ENCODE results near the gene NCKIPSD.

Gene NCKIPSD

GRCh38 chr3:48651771-48652170 lies 33.9 kb downstream of the NCKIPSD start:
- in situ Hi-C loops (cut with HindIII; ENCODE audit: low sequenced_read_pairs) = no loop called here

GRCh38 chr3:48650723-48651122 lies 35.0 kb downstream of the NCKIPSD start:
- in situ Hi-C loops (cut with HindIII; ENCODE audit: low sequenced_read_pairs) = no loop called here

GRCh38 chr3:48648188-48648850 lies 37.4 kb downstream of the NCKIPSD start:
- in situ Hi-C loops (cut with HindIII; ENCODE audit: low sequenced_read_pairs) = no loop called here

- in situ Hi-C loops (cut with HindIII; ENCODE audit: low sequenced_read_pairs) = no loop called here
Measured at GRCh38 chr3:48647714-48648113, 38.0 kb downstream of the NCKIPSD start.

- in situ Hi-C loops (cut with HindIII; ENCODE audit: low sequenced_read_pairs) = no loop called here
Measured at GRCh38 chr3:48644898-48645760, 40.6 kb downstream of the NCKIPSD start.

GRCh38 chr3:48642605-48643004 lies 43.1 kb downstream of the NCKIPSD start:
- in situ Hi-C loops (cut with HindIII; ENCODE audit: low sequenced_read_pairs) = no loop called here

GRCh38 chr3:48641396-48641795 lies 44.3 kb downstream of the NCKIPSD start:
- in situ Hi-C loops (cut with HindIII; ENCODE audit: low sequenced_read_pairs) = no loop called here

- in situ Hi-C loops (cut with HindIII; ENCODE audit: low sequenced_read_pairs) = loop anchor here (10.0 kb wide), 2 partner anchors 85 to 165 kb away; partner anchors contain the start of gene PFKFB4
Measured at GRCh38 chr3:48639944-48640606, 45.6 kb downstream of the NCKIPSD start.

- in situ Hi-C loops (cut with HindIII; ENCODE audit: low sequenced_read_pairs) = loop anchor here (10.0 kb wide), 2 partner anchors 83 to 163 kb away; partner anchors contain the start of gene PFKFB4
Measured at GRCh38 chr3:48637305-48637704, 48.4 kb downstream of the NCKIPSD start.

GRCh38 chr3:48636149-48636655 lies 49.5 kb downstream of the NCKIPSD start:
- in situ Hi-C loops (cut with HindIII; ENCODE audit: low sequenced_read_pairs) = loop anchor here (10.0 kb wide), 2 partner anchors 81 to 161 kb away; partner anchors contain the start of gene PFKFB4

GRCh38 chr3:48635222-48636021 lies 50.3 kb downstream of the NCKIPSD start, which contains the start of gene SLC26A6:
TSS of gene SLC26A6 (minus strand) at chr3:48635461. CDS start at chr3:48635393, 68 bp downstream.
- in situ Hi-C loops (cut with HindIII; ENCODE audit: low sequenced_read_pairs) = loop anchor here (10.0 kb wide), 2 partner anchors 81 to 161 kb away; partner anchors contain the start of gene PFKFB4

GRCh38 chr3:48634661-48635221 lies 51.0 kb downstream of the NCKIPSD start:
- in situ Hi-C loops (cut with HindIII; ENCODE audit: low sequenced_read_pairs) = loop anchor here (10.0 kb wide), 2 partner anchors 80 to 160 kb away; partner anchors contain the start of gene PFKFB4

- in situ Hi-C loops (cut with HindIII; ENCODE audit: low sequenced_read_pairs) = loop anchor here (10.0 kb wide), 2 partner anchors 79 to 159 kb away; partner anchors contain the start of gene PFKFB4
Measured at GRCh38 chr3:48633743-48634142, 52.0 kb downstream of the NCKIPSD start.

- in situ Hi-C loops (cut with HindIII; ENCODE audit: low sequenced_read_pairs) = loop anchor here (10.0 kb wide), 2 partner anchors 78 to 158 kb away; partner anchors contain the start of gene PFKFB4
Measured at GRCh38 chr3:48633256-48633655, 52.5 kb downstream of the NCKIPSD start.

- in situ Hi-C loops (cut with HindIII; ENCODE audit: low sequenced_read_pairs) = loop anchor here (10.0 kb wide), 2 partner anchors 77 to 157 kb away; partner anchors contain the start of gene PFKFB4
Measured at GRCh38 chr3:48631516-48632448, 53.9 kb downstream of the NCKIPSD start.

GRCh38 chr3:48630833-48631232 lies 54.9 kb downstream of the NCKIPSD start:
- in situ Hi-C loops (cut with HindIII; ENCODE audit: low sequenced_read_pairs) = loop anchor here (10.0 kb wide), 2 partner anchors 76 to 156 kb away; partner anchors contain the start of gene PFKFB4

- in situ Hi-C loops (cut with HindIII; ENCODE audit: low sequenced_read_pairs) = loop anchor here (10.0 kb wide), 2 partner anchors 76 to 156 kb away; partner anchors contain the start of gene PFKFB4
Measured at GRCh38 chr3:48630407-48630806, 55.3 kb downstream of the NCKIPSD start.

- in situ Hi-C loops (cut with HindIII; ENCODE audit: low sequenced_read_pairs) = loop anchor here (10.0 kb wide), 2 partner anchors 75 to 155 kb away; partner anchors contain the start of gene PFKFB4
Measured at GRCh38 chr3:48629894-48630293, 55.8 kb downstream of the NCKIPSD start.
